HG02623 (cell line): ENCODE results near the gene INKA1.
"Not testable (repeated sequence)": the region's sequence is repeated elsewhere in the genome, so short reads cannot be mapped to it uniquely, and the experiment has no call there.

Experiments used
- ATAC-seq: cut with Tn5 transposase; IDR thresholded peaks from one replicate; pipeline ENCODE4 v1.9.1; 2021; ENCODE audit warnings: moderate library complexity; ENCODE audit not compliant: unreplicated experiment

Gene INKA1

GRCh38 chr3:49806850-49807249, 3.8 kb downstream of the INKA1 start:
- no peak for ATAC-seq

- ATAC-seq, result no peak
These were observed 4.5 kb downstream of the INKA1 start for GRCh38 chr3:49807431-49808114.

GRCh38 chr3:49812916-49813496, 9.9 kb downstream of the INKA1 start:
- ATAC-seq, result no peak

GRCh38 chr3:49813497-49814174, 10.6 kb downstream of the INKA1 start, which contains the start of gene UBA7:
Gene UBA7, minus strand, starts transcription at chr3:49813953. Its CDS starts 166 bp downstream, at chr3:49813787.
- ATAC-seq, result no peak

GRCh38 chr3:49823131-49823530, 20.1 kb downstream of the INKA1 start:
- ATAC-seq, result not testable (repeated sequence)

- no peak for ATAC-seq
These were observed 23.0 kb downstream of the INKA1 start for GRCh38 chr3:49826016-49826415.

GRCh38 chr3:49831341-49831740, 28.3 kb downstream of the INKA1 start:
- ATAC-seq, result no peak

GRCh38 chr3:49839193-49839809, 36.2 kb downstream of the INKA1 start:
- no peak for ATAC-seq

GRCh38 chr3:49840388-49840787, 37.3 kb downstream of the INKA1 start:
- no peak for ATAC-seq

- ATAC-seq, result no peak
These were observed 38.1 kb downstream of the INKA1 start for GRCh38 chr3:49841126-49841696.

GRCh38 chr3:49841806-49842205, 38.7 kb downstream of the INKA1 start:
- ATAC-seq, result no peak

- ATAC-seq, result no peak
These were observed 39.9 kb downstream of the INKA1 start for GRCh38 chr3:49842843-49843517.

GRCh38 chr3:49844464-49845183, 41.6 kb downstream of the INKA1 start:
- ATAC-seq, result no peak

GRCh38 chr3:49845694-49846093, 42.6 kb downstream of the INKA1 start:
- no peak for ATAC-seq
